HUES6 (cell line): Measurements from ENCODE around the gene PHF2.
A peak's percentile ranks its signal among the peaks of the same experiment; 100 is the strongest.

Experiments used
- H3K27ac ChIP-seq: 2 replicates; pipeline ENCODE4 v1.7.0; 2013; ENCODE audit warnings: low read depth, mild to moderate bottlenecking, low read length, inconsistent platforms
- H3K27me3 ChIP-seq: 2 replicates; pipeline ENCODE4 v1.6.1; 2013; ENCODE audit warnings: low read length; ENCODE audit not compliant: control insufficient read depth, insufficient read depth
- H3K36me3 ChIP-seq: 2 replicates; pipeline ENCODE4 v1.6.1; 2013; ENCODE audit warnings: low read length; ENCODE audit not compliant: control insufficient read depth, insufficient read depth
- H3K4me1 ChIP-seq: 2 replicates; pipeline ENCODE4 v1.6.1; 2013; ENCODE audit warnings: low read length; ENCODE audit not compliant: control insufficient read depth, insufficient read depth
- H3K4me3 ChIP-seq: 2 replicates; pipeline ENCODE4 v1.5.1; 2013; ENCODE audit warnings: low read depth, low read length
- H3K9ac ChIP-seq: one replicate; pipeline ENCODE4 v1.6.1; 2013; ENCODE audit warnings: mild to moderate bottlenecking, low read length
- H3K9me3 ChIP-seq: 2 replicates; pipeline ENCODE4 v1.6.1; 2013; ENCODE audit warnings: low read depth, low read length; ENCODE audit not compliant: control insufficient read depth, insufficient read depth

Gene PHF2

GRCh38 chr9:93677048-93677571 lies 100.7 kb downstream of the PHF2 start:
- H3K4me1 ChIP-seq: no peaks in the 10 kb centered on the region
- H3K4me3 ChIP-seq: no peak overlapping the region
- H3K9me3 ChIP-seq: no peaks in the 10 kb centered on the region
- no peaks in the 10 kb centered on the region for H3K27me3 ChIP-seq
- no peak overlapping the region for H3K9ac ChIP-seq
- no peak overlapping the region for H3K27ac ChIP-seq
- peaks cover 20% of the 10 kb centered on the region for H3K36me3 ChIP-seq

GRCh38 chr9:93677641-93678136 lies 101.3 kb downstream of the PHF2 start:
- no peak overlapping the region for H3K4me3 ChIP-seq
- H3K36me3 ChIP-seq: peaks cover 20% of the 10 kb centered on the region

DNA sequence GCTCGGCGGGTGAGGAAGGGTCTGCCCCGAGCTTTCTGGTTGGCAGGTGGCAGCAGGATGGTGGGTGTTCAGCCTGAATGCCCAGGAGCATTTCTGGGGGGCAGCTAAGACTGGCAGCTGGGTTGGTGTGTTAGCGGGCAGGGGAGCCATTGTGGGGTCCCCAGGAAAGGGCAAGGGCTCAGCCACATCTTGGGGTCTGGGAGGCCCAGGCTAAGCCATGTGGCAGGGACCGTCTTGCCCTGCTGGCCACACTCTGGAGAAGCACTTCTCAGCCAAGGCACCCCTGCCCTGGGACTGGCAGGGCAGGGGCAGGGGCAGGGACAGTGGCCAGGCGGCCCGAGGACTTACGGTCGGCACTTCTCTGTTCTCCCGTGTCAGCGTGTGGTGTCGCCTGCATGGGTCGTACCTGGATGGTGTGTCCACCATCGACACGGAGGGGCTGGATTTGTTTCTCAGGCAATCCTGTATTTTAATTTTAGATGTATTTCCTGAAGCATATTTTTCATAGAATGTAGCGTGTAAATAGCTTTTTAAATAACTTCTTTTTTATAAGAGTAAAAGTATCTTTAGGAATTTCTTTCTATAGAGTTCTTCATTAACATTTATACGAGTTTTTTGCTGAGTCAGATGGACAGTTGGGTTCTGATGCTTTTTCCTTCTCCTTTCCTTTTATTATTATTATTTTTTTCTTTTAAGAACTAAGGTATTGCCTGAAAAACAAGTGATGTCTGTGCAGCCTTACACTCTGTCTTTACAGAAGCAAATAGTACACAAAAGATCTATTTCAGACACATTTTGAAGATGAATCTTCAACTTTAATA lies 102.0 kb downstream of the PHF2 start:
- no peaks in the 10 kb centered on the region for H3K27me3 ChIP-seq
- no peak overlapping the region for H3K9ac ChIP-seq
- peaks cover 3% of the 10 kb centered on the region; the same call in 1 of the 2 replicates for H3K4me1 ChIP-seq
- H3K36me3 ChIP-seq: peaks cover 20% of the 10 kb centered on the region
- no peaks in the 10 kb centered on the region for H3K9me3 ChIP-seq
- no peak overlapping the region for H3K4me3 ChIP-seq
- no peak overlapping the region for H3K27ac ChIP-seq

More at GRCh38 chr9:93677641-93678136, 101.3 kb downstream of the PHF2 start:
- H3K27ac ChIP-seq: no peak overlapping the region
- H3K27me3 ChIP-seq: no peaks in the 10 kb centered on the region
- no peaks in the 10 kb centered on the region for H3K9me3 ChIP-seq
- H3K9ac ChIP-seq: no peak overlapping the region
- H3K4me1 ChIP-seq: peaks cover 3% of the 10 kb centered on the region; the same call in 1 of the 2 replicates

- Histone ChIP-seq H3K27me3 (no peaks in the 10 kb centered on the region), H3K27ac (no peak overlapping the region), H3K36me3 (peaks cover 9% of the 10 kb centered on the region), H3K9me3 (no peaks in the 10 kb centered on the region), H3K4me3 (no peak overlapping the region), H3K9ac (no peak overlapping the region), H3K4me1 (peaks cover 3% of the 10 kb centered on the region; the same call in 1 of the 2 replicates)
Measured at GRCh38 chr9:93679536-93680442, 103.4 kb downstream of the PHF2 start.

DNA sequence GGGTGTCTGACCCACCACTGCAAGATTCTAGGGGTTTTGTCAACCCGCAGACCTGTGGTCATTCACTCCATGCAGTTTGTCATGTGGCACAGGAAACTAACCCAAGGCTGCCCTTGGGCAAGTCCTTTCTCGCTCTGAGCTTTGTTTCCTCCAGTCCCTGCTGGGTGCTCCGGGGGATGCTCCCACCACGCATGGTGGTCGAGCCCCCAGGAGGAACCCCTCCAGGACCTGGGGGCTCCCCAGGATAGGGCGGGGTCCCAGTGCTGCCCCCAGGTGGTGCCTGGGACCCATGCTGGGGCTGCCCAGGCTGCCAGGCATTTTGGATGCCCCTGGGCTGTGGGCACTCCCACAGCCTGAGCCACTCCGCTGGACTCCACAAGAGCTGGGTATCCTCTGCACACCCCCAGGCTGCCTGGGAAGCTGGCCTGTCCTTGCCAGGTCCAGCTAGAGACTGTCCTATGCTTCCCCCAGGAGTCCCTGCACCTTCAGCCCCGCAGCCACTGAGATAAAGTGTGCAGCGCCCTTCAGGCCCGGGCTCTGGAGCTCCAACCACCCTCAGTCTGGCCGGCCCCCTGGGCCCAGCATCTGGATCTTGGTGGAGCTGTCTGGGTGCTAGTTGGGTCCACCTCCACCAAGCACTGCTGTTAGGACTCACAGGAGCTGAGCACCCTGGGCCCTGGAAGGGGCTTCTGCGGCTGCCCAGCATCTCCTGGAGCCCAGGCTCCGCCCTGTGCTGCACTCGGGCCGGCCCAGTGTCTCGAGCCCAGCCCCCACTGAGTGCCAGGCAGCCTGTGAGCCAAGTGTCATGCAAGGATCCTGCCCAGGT lies 104.3 kb downstream of the PHF2 start:
- no peak overlapping the region for H3K27ac ChIP-seq
- no peak overlapping the region for H3K9ac ChIP-seq
- H3K27me3 ChIP-seq: no peaks in the 10 kb centered on the region
- no peak overlapping the region for H3K4me3 ChIP-seq
- peaks cover 3% of the 10 kb centered on the region; the same call in 1 of the 2 replicates for H3K4me1 ChIP-seq
- peaks cover 9% of the 10 kb centered on the region for H3K36me3 ChIP-seq
- H3K9me3 ChIP-seq: no peaks in the 10 kb centered on the region

- Histone ChIP-seq H3K4me3 (no peak overlapping the region), H3K9ac (no peak overlapping the region)
Measured at GRCh38 chr9:93681269-93682154, 105.1 kb downstream of the PHF2 start.

DNA sequence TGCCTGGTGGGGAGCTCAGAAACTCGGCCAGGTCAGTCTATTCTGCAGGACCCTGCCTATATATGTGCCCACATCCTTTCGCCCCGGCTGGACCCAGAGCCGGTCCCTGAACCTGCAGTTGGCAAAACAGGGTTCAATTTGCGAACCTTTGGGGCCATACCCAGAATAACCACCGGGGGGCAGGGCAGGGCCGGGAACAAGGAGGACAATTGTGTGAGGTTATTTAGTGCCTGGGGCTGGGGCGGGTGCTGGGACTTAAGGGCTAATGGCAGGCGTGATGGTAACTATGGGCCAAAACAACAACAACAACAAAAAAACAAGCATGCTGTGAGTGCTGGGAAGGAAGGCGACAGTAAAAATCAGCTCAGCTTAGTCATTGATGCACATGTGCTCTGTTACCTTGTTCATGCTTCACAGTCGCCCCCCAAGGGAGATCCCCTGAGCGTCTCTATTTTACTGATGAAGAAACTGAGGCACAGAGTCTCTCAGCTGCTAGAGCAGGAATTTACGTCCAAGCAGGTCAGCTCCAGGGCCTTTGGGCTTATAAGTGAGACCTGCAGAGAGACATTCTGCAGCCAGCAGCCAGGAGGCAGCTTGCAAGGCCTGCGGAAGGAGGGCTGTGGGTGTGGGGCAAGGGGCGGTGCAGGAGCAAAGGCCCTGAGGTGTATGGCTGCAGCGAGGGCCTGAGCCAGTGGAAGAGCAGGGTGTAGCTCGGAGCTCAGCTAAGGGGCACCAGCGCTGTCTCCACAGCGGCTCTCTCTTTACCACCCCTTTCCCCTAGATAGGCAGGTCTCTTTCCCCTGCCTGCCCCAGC lies 106.0 kb downstream of the PHF2 start:
- no peaks in the 10 kb centered on the region for H3K27me3 ChIP-seq
- H3K4me3 ChIP-seq: no peak overlapping the region
- H3K27ac ChIP-seq: no peak overlapping the region
- H3K4me1 ChIP-seq: peaks cover 3% of the 10 kb centered on the region; the same call in 1 of the 2 replicates
- no peaks in the 10 kb centered on the region for H3K36me3 ChIP-seq
- 0 out of 2 replicates have a peak, but pooled peaks cover 4% of the 10 kb centered on the region for H3K9me3 ChIP-seq
- H3K9ac ChIP-seq: peak overlapping the region; percentile 32

More at GRCh38 chr9:93681269-93682154, 105.1 kb downstream of the PHF2 start:
- Histone ChIP-seq H3K27ac (no peak overlapping the region), H3K4me1 (peaks cover 3% of the 10 kb centered on the region; the same call in 1 of the 2 replicates), H3K27me3 (no peaks in the 10 kb centered on the region), H3K9me3 (no peaks in the 10 kb centered on the region), H3K36me3 (0 out of 2 replicates have a peak, but pooled peaks cover 3% of the 10 kb centered on the region)

GRCh38 chr9:93683331-93684134 lies 107.1 kb downstream of the PHF2 start:
- Histone ChIP-seq H3K36me3 (no peaks in the 10 kb centered on the region), H3K9ac (no peak overlapping the region), H3K27ac (no peak overlapping the region), H3K9me3 (peaks cover 14% of the 10 kb centered on the region; the same call in 1 of the 2 replicates), H3K4me1 (peaks cover 3% of the 10 kb centered on the region; the same call in 1 of the 2 replicates), H3K4me3 (no peak overlapping the region), H3K27me3 (no peaks in the 10 kb centered on the region)
